ENCODE results near the gene HPGDS.

HPGDS gene

DNA sequence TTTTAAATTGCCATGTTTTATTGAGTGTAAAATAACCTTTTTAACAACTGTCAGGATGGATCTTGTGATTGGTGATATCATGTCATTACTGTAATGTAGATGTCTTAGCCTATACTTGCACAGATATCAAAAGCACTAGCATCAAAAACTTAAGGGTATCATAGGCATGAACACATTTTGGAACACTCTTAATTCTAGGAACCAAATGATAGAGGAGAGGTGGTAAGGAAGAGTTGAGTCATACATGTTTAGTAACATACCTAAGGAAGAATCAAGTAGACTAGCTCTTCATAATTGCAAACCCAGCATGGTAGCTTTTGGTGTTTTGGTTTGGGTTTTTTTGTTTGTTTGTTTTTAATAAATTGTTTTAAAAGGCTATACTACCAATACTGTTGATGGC, 91.5 kb downstream of the HPGDS start:
- DNase-seq (ENCODE audit: low spot score): no peak

Data from hematopoietic multipotent progenitor cell treated with erythropoietin and hydrocortisone succinate and interleukin-3 and kit ligand, for 17 days (in vitro differentiated cells).